ENCODE results near the gene PNLDC1. TPM values are rescaled to one million over a fixed set of nuclear protein-coding genes. Genes with fewer than 3 reads are reported as not detected.

The PNLDC1 gene
- total RNA-seq, 2 donors from 2014 or later, result 0.54 TPM; not detected in 1

DNA sequence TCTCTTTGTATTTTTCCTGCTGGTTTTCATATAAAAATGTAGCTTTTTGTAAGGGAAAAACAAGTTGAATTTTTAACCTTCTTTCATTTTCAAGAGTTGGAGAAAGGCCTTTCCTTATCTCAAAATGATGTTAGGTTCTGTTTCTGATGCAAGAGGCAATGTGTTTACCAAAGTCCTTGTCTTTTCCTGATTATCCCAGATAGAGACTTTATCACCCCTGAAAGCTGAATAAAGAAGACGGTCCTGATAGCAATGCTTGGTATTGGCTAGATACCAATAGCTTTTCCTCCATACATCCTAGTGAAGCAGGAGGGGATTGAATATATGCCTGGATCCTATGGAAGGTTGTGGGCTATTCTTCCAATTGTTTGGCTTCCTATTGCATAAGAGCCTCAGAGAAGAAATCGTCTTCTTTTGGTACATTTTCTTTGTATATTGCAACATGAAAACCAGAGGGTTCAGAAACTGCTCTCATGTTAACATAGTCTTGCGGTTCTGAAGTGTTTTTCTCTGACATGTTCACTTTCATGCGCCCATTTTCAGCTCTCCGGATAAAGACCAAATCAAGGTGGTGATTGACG lies 5.5 kb downstream of the PNLDC1 start:
- TF ChIP-seq, protein P1, sequence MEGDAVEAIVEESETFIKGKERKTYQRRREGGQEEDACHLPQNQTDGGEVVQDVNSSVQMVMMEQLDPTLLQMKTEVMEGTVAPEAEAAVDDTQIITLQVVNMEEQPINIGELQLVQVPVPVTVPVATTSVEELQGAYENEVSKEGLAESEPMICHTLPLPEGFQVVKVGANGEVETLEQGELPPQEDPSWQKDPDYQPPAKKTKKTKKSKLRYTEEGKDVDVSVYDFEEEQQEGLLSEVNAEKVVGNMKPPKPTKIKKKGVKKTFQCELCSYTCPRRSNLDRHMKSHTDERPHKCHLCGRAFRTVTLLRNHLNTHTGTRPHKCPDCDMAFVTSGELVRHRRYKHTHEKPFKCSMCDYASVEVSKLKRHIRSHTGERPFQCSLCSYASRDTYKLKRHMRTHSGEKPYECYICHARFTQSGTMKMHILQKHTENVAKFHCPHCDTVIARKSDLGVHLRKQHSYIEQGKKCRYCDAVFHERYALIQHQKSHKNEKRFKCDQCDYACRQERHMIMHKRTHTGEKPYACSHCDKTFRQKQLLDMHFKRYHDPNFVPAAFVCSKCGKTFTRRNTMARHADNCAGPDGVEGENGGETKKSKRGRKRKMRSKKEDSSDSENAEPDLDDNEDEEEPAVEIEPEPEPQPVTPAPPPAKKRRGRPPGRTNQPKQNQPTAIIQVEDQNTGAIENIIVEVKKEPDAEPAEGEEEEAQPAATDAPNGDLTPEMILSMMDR (IDR thresholded peaks at IDR 0.05), result no peak
- DNase-seq (ENCODE audit: low spot score), result no peak
- ATAC-seq (ENCODE audit: insufficient number of reproducible peaks, low FRiP score, low read depth), result no peak
- Histone ChIP-seq H3K4me3 (no peak overlapping the region), H3K4me1 (ENCODE audit: control insufficient read depth in 1 of 2, low read depth in 2 of 2) (no peaks in the 10 kb centered on the region), H3K27me3 (replicated peaks; ENCODE audit: insufficient read depth) (no peaks in the 10 kb centered on the region), H3K36me3 (no peaks in the 10 kb centered on the region), H3K9me3 (no peaks in the 10 kb centered on the region), H3K27ac (no peak overlapping the region)

DNA sequence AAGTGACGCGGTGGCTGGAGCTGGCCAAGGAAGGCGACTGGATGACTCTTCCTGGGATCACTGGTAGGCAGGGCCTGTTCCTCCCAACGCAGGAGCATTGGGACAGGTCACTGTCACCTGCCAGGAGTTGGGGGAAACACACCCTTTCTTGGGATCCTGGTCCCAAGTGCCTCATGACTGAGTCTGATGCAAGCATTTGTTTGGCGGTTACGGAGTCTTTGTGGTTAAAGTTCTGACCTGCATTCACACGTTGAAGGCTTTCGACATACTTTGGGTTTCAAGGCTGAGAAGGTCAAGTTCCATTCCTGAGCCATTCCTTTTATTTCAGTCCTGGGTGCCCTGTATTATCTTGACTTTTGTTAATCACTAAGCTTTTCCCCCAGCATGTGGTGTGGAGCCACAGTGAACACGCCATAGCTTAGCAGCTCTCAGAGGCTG lies 6.0 kb downstream of the PNLDC1 start:
- Histone ChIP-seq H3K27ac (no peak overlapping the region), H3K36me3 (no peaks in the 10 kb centered on the region), H3K9me3 (no peaks in the 10 kb centered on the region), H3K4me3 (no peak overlapping the region), H3K27me3 (replicated peaks; ENCODE audit: insufficient read depth) (no peaks in the 10 kb centered on the region), H3K4me1 (ENCODE audit: control insufficient read depth in 1 of 2, low read depth in 2 of 2) (no peaks in the 10 kb centered on the region)
- ATAC-seq (ENCODE audit: insufficient number of reproducible peaks, low FRiP score, low read depth) (no peak), DNase-seq (ENCODE audit: low spot score) (no peak)
- TF ChIP-seq, protein P1 (IDR thresholded peaks at IDR 0.05), result no peak

DNA sequence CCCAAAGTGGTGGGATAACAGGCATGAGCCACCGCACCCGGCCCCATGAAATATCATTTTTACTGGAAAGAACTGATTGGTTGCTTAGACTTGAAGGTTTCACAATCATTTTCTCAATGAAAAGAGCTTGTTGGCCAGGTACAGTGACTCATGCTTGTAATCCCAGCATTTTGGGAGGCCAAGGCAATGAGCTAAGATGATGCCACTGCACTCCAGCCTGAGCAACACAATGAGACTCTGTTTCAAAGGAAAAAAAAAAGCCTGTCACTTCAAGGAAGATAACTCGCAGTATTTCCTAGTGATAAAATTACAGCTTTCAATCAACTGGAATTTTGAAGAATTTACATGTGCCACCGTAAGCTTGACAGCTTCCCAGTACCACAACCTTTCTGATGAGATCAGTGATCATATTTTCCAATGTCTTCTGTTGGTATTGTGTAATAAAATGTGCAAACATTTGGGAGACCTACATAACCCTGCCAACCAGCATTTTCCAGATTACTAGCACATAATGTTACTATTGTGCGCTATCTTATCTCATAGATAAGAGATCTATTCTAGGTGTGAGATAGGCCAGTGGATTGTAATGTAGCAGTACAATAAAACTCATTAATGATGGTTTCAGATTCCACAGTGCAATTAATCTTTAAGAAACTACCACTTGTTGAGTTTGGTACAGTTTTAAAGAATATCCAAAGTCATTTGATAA lies 7.2 kb downstream of the PNLDC1 start:
- Histone ChIP-seq H3K36me3 (no peaks in the 10 kb centered on the region), H3K4me3 (no peak overlapping the region), H3K9me3 (no peaks in the 10 kb centered on the region), H3K4me1 (ENCODE audit: control insufficient read depth in 1 of 2, low read depth in 2 of 2) (no peaks in the 10 kb centered on the region), H3K27ac (no peak overlapping the region), H3K27me3 (replicated peaks; ENCODE audit: insufficient read depth) (no peaks in the 10 kb centered on the region)
- TF ChIP-seq, protein P1 (IDR thresholded peaks at IDR 0.05), result no peak
- ATAC-seq (ENCODE audit: insufficient number of reproducible peaks, low FRiP score, low read depth), result no peak
- DNase-seq (ENCODE audit: low spot score), result no peak

DNA sequence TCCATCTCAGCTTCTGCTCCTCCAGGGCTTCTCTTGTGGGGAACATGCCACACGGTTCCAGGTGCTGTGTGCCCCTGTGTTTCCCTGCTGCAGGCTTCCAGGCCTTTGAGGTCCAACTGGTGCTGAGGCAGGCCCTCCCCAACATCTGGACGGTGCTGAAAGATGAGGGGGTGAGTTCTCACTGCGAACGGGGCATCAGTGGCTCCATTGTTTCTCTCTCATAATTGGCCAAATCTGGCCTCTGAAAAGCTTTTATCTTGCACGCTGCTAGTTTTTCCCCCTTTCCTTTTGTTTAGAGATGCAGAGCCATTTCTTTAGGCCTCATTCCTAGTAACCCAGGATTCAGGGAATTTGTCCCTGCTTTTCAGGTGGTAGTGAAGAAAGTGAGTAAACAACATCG lies 8.6 kb downstream of the PNLDC1 start:
- no peak overlapping the region for H3K4me3 ChIP-seq
- TF ChIP-seq, protein P1 (IDR thresholded peaks at IDR 0.05), result no peak
- no peaks in the 10 kb centered on the region for H3K9me3 ChIP-seq
- H3K27me3 ChIP-seq (replicated peaks; ENCODE audit: insufficient read depth), result no peaks in the 10 kb centered on the region
- H3K36me3 ChIP-seq, result no peaks in the 10 kb centered on the region
- no peaks in the 10 kb centered on the region for H3K4me1 ChIP-seq (ENCODE audit: control insufficient read depth in 1 of 2, low read depth in 2 of 2)
- no peak for ATAC-seq (ENCODE audit: insufficient number of reproducible peaks, low FRiP score, low read depth)
- no peak for DNase-seq (ENCODE audit: low spot score)
- no peak overlapping the region for H3K27ac ChIP-seq

DNA sequence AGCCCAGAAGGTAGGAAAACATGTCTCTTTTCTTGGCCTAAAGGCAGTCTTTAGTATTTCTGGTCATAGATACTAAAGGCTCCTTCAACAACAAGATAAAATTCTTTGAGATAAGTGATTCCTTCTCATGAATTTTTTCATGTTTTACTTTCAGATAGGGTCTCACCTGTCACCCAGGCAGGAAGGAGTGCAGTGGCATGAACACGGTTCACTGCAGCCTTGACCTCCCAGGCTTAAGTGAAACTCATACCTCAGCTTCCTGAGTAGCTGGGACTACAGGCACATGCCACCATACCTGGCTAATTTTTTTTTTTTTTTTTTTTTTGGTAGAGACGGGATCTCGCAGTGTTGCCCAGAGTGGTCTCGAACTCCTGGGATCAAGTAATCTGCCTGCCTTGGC lies 9.1 kb downstream of the PNLDC1 start:
- Histone ChIP-seq H3K4me3 (no peak overlapping the region), H3K27me3 (replicated peaks; ENCODE audit: insufficient read depth) (no peaks in the 10 kb centered on the region), H3K4me1 (ENCODE audit: control insufficient read depth in 1 of 2, low read depth in 2 of 2) (no peaks in the 10 kb centered on the region), H3K9me3 (no peaks in the 10 kb centered on the region), H3K27ac (no peak overlapping the region), H3K36me3 (no peaks in the 10 kb centered on the region)
- TF ChIP-seq, protein P1 (IDR thresholded peaks at IDR 0.05), result no peak
- DNase-seq (ENCODE audit: low spot score), result no peak
- no peak for ATAC-seq (ENCODE audit: insufficient number of reproducible peaks, low FRiP score, low read depth)

Data from thoracic aorta (tissue), 2 donors.